ENCODE data around the gene GATAD2B.

GRCh38 chr1:153933955-153934354, 11.2 kb upstream of the GATAD2B start:
- TF ChIP-seq CTCF (conservative IDR thresholded peaks at IDR 0.05 in 1 of 2, IDR thresholded peaks at IDR 0.05 in 1 of 2; ENCODE audit: extremely low read depth in 1 of 2, insufficient read depth in 1 of 2, low read depth in 1 of 2, low read length in 2 of 2), result no peak
- no peak for TF ChIP-seq EZH2 (IDR thresholded peaks at IDR 0.05; ENCODE audit: borderline replicate concordance, low read length)

Data from mammary epithelial cell (primary cell).